HG02981 (cell line): Measurements from ENCODE around the gene RPL9.
"Not testable (repeated sequence)": the region's sequence is repeated elsewhere in the genome, so short reads cannot be mapped to it uniquely, and the experiment has no call there.

Experiments
- ATAC-seq: cut with Tn5 transposase; IDR thresholded peaks from one replicate; pipeline ENCODE4 v1.9.1; 2021; ENCODE audit warnings: mild to moderate bottlenecking, moderate library complexity; ENCODE audit not compliant: unreplicated experiment

Gene RPL9

GRCh38 chr4:39458505-39459300 is at the start of gene RPL9, which contains the start of gene LIAS:
TSS of gene RPL9 (minus strand) at chr4:39458922. CDS start at chr4:39458439, 483 bp downstream.
TSS of gene LIAS (plus strand) at chr4:39459056. CDS start at chr4:39459118, 62 bp downstream.
- peak; percentile 84 for ATAC-seq

- ATAC-seq: no peak
Observed at GRCh38 chr4:39505581-39505980, 46.9 kb upstream of the RPL9 start.

- no peak for ATAC-seq
Observed at GRCh38 chr4:39504538-39504937, 45.8 kb upstream of the RPL9 start.

- not testable (repeated sequence) for ATAC-seq
Observed at GRCh38 chr4:39502664-39503035, 43.9 kb upstream of the RPL9 start.

- no peak for ATAC-seq
Observed at GRCh38 chr4:39502019-39502663, 43.4 kb upstream of the RPL9 start.

GRCh38 chr4:39498727-39499020 is 40.0 kb upstream of the RPL9 start:
- ATAC-seq: no peak

- no peak for ATAC-seq
Observed at GRCh38 chr4:39497909-39498726, 39.4 kb upstream of the RPL9 start.

- no peak for ATAC-seq
Observed at GRCh38 chr4:39495446-39496213, 36.9 kb upstream of the RPL9 start.

- no peak for ATAC-seq
Observed at GRCh38 chr4:39494354-39494753, 35.6 kb upstream of the RPL9 start.

GRCh38 chr4:39490322-39490721 is 31.6 kb upstream of the RPL9 start:
- ATAC-seq: no peak

- no peak for ATAC-seq
Observed at GRCh38 chr4:39486221-39486804, 27.6 kb upstream of the RPL9 start.

GRCh38 chr4:39484582-39485272 is 26.0 kb upstream of the RPL9 start:
- no peak for ATAC-seq

- no peak for ATAC-seq
Observed at GRCh38 chr4:39480902-39481695, 22.4 kb upstream of the RPL9 start.

GRCh38 chr4:39480251-39480650 is 21.5 kb upstream of the RPL9 start:
- no peak for ATAC-seq

GRCh38 chr4:39476187-39476895 is 17.6 kb upstream of the RPL9 start:
- ATAC-seq: no peak

GRCh38 chr4:39472396-39472795 is 13.7 kb upstream of the RPL9 start:
- no peak for ATAC-seq

- no peak for ATAC-seq
Observed at GRCh38 chr4:39470402-39470801, 11.7 kb upstream of the RPL9 start.

- peak; percentile 84 for ATAC-seq
Observed at GRCh38 chr4:39469429-39470077, 10.8 kb upstream of the RPL9 start.
